Measurements from ENCODE around the gene PSMC3IP. TPM values are rescaled to one million over a fixed set of nuclear protein-coding genes. Genes with fewer than 3 reads are reported as not detected.

The PSMC3IP gene
- total RNA-seq (2022) (24.7 and 25.2 TPM in 2 replicates), Bru-seq, nascent RNA (percentile 83 among the genes with signal in this experiment), BruChase-seq, experiment 1, labeled RNA remaining after a 2-hour chase (percentile 82 among the genes with signal in this experiment), BruChase-seq, experiment 2, labeled RNA remaining after a 6-hour chase (percentile 77 among the genes with signal in this experiment)
- long read RNA-seq, transcript PSMC3IP-202 (8 exons, 1,416 nt), result major isoform, 32 of 278 reads
- long read RNA-seq, transcript PSMC3IP-207 (7 exons, 1,244 nt), result minor isoform, 5 of 278 reads
- long read RNA-seq, transcript PSMC3IP-204 (7 exons, 1,381 nt), result minor isoform, 20 of 278 reads
- long read RNA-seq, partial matches to known transcripts, result 2 of 278 reads
- long read RNA-seq, other reads (novel, unspliced or antisense), result 215 of 278 reads

DNA sequence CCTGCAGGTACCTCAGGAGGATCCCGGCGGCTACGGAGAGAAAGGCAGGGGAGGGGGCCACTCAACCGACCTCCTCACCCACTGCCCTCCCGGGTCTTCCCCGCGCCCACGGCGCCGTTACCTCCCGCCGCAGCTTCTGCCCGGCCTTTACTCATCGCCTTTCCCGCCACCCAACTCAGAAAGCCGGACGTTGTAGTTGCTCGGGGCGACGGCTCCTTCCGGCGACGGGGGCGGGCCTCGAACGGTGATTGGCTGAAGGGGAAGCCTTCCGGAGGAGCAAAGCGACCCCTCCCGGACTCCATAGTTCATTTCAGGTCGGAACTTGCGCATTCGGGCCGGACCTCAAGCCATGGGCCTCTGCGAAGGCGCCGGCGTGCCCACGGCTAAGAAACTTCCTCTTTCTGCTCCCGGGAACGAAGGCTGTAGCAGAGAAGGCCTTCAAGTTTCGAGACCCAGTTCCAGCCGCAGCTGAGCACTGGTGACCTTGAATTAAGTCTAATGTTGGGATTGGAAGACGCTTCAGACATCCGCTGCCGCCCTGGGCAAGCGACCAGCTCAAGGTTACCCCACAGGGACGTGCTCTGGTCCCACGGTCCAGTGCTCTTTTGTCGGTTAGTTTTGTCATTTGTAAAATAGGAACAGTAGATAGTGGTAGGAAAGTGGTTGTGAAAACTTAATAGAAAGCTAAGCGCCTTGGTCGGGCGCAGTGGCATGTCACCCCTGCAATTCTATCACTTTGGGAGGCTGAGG, at the start of gene PSMC3IP:
TSS of gene PSMC3IP (minus strand) at position 198 of the 750 bp plus-strand sequence. CDS start at position 155, 43 bp downstream.
- ChIA-PET POLR2A (interaction anchor here (0.5 to 2.4 kb wide), 8 partner anchors 31 to 536 kb away, joined by 3 to 26 read pairs (median 4); partner anchors contain the start of genes BECN1, COA3, NAGLU and PLEKHH3), CTCF (interaction anchor here (0.6 to 2.9 kb wide), 38 partner anchors 9 to 435 kb away, joined by 3 to 38 read pairs (median 5); partner anchors contain the start of genes BECN1, CAVIN1, CNTD1 and COA3)
- Histone ChIP-seq H3K4me1 (peaks cover 4% of the 10 kb centered on the region), H3K27me3 (replicated peaks; ENCODE audit: control insufficient read depth, insufficient read depth, low read length) (no peaks in the 10 kb centered on the region), H3K4me3 (ENCODE audit: low read depth, low read length) (peak within 1 kb of the TSS; percentile 82), H3K36me3 (ENCODE audit: control insufficient read depth, insufficient read depth, low read length) (peaks cover 6% of the 10 kb centered on the region), H3K9me3 (no peaks in the 10 kb centered on the region)
- Mint-ChIP-seq H3K4me1 (ENCODE audit: low read depth, unreplicated experiment) (peaks cover 23% of the 10 kb centered on the region), H3K4me3 (ENCODE audit: unreplicated experiment) (peak within 1 kb of the TSS; percentile 80), H3K27me3 (ENCODE audit: insufficient read depth, unreplicated experiment) (no peaks in the 10 kb centered on the region), H3K9me3 (ENCODE audit: unreplicated experiment) (no peaks in the 10 kb centered on the region), H3K27ac (ENCODE audit: unreplicated experiment) (peak within 1 kb of the TSS; percentile 84), H3K36me3 (ENCODE audit: insufficient read depth, unreplicated experiment) (peaks cover 72% of the 10 kb centered on the region)
- intact Hi-C loops (cut with micrococcal nuclease; ENCODE audit: unreplicated experiment), result loop anchor here (1.0 to 10.0 kb wide), 6 partner anchors 15 to 247 kb away; partner anchors contain the start of genes BECN1, COASY, RAMP2 and RETREG3
- peak; percentile 95 to 97 for DNase-seq
- TF ChIP-seq, protein P1, sequence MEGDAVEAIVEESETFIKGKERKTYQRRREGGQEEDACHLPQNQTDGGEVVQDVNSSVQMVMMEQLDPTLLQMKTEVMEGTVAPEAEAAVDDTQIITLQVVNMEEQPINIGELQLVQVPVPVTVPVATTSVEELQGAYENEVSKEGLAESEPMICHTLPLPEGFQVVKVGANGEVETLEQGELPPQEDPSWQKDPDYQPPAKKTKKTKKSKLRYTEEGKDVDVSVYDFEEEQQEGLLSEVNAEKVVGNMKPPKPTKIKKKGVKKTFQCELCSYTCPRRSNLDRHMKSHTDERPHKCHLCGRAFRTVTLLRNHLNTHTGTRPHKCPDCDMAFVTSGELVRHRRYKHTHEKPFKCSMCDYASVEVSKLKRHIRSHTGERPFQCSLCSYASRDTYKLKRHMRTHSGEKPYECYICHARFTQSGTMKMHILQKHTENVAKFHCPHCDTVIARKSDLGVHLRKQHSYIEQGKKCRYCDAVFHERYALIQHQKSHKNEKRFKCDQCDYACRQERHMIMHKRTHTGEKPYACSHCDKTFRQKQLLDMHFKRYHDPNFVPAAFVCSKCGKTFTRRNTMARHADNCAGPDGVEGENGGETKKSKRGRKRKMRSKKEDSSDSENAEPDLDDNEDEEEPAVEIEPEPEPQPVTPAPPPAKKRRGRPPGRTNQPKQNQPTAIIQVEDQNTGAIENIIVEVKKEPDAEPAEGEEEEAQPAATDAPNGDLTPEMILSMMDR (IDR thresholded peaks at IDR 0.05; ENCODE audit: insufficient read depth in 1 of 2, low read depth in 1 of 2, low read length in 1 of 2, severe bottlenecking in 1 of 2, unreplicated experiment in 1 of 2), result peak; percentile 59 to 64
- BruUV-seq (replicated peaks), result TSS peak; percentile 74

- no peaks in the 10 kb centered on the region for H3K9me3 Mint-ChIP-seq (ENCODE audit: unreplicated experiment)
- no peaks in the 10 kb centered on the region for H3K27me3 Mint-ChIP-seq (ENCODE audit: insufficient read depth, unreplicated experiment)
- TF ChIP-seq, protein P1 (IDR thresholded peaks at IDR 0.05; ENCODE audit: insufficient read depth in 1 of 2, low read depth in 1 of 2, low read length in 1 of 2, severe bottlenecking in 1 of 2, unreplicated experiment in 1 of 2), result no peak
- Histone ChIP-seq H3K27me3 (replicated peaks; ENCODE audit: control insufficient read depth, insufficient read depth, low read length) (no peaks in the 10 kb centered on the region), H3K4me3 (ENCODE audit: low read depth, low read length) (no peak overlapping the region), H3K9me3 (no peaks in the 10 kb centered on the region), H3K36me3 (ENCODE audit: control insufficient read depth, insufficient read depth, low read length) (no peaks in the 10 kb centered on the region), H3K4me1 (peaks cover 6% of the 10 kb centered on the region; the same call in 1 of the 2 replicates)
- POLR2A ChIA-PET, result interaction anchor here (0.5 kb wide), 1 partner anchor 658 kb away, joined by 3 read pairs; no protein-coding TSS in a partner anchor
- H3K27ac Mint-ChIP-seq (ENCODE audit: unreplicated experiment), result no peak overlapping the region
- CTCF ChIA-PET, result no interaction called here
- BruUV-seq (replicated peaks), result no TSS peak
- H3K36me3 Mint-ChIP-seq (ENCODE audit: insufficient read depth, unreplicated experiment), result no peaks in the 10 kb centered on the region
- H3K4me1 Mint-ChIP-seq (ENCODE audit: low read depth, unreplicated experiment), result peaks cover 2% of the 10 kb centered on the region
- DNase-seq, result no peak
- H3K4me3 Mint-ChIP-seq (ENCODE audit: unreplicated experiment), result no peak overlapping the region
- intact Hi-C loops (cut with micrococcal nuclease; ENCODE audit: unreplicated experiment), result no loop called here
Measured at GRCh38 chr17:42623732-42624596, 46.4 kb upstream of the PSMC3IP start.
